ENCODE data around the gene ZRANB1. TPM values are rescaled to one million over a fixed set of nuclear protein-coding genes. Genes with fewer than 3 reads are reported as not detected.

ZRANB1 gene
- total and polyA plus RNA-seq, 2 experiments from 2014 or later: 4.2 to 26.7 TPM

GRCh38 chr10:125026036-125026931, 84.4 kb downstream of the ZRANB1 start (continued):
- TF ChIP-seq REST (IDR thresholded peaks at IDR 0.05; ENCODE audit: unreplicated experiment) (no peak), EZH2phosphoT487 (IDR thresholded peaks at IDR 0.05; ENCODE audit: unreplicated experiment) (no peak), EZH2 (IDR thresholded peaks at IDR 0.05; ENCODE audit: low read depth, unreplicated experiment) (no peak)

DNA sequence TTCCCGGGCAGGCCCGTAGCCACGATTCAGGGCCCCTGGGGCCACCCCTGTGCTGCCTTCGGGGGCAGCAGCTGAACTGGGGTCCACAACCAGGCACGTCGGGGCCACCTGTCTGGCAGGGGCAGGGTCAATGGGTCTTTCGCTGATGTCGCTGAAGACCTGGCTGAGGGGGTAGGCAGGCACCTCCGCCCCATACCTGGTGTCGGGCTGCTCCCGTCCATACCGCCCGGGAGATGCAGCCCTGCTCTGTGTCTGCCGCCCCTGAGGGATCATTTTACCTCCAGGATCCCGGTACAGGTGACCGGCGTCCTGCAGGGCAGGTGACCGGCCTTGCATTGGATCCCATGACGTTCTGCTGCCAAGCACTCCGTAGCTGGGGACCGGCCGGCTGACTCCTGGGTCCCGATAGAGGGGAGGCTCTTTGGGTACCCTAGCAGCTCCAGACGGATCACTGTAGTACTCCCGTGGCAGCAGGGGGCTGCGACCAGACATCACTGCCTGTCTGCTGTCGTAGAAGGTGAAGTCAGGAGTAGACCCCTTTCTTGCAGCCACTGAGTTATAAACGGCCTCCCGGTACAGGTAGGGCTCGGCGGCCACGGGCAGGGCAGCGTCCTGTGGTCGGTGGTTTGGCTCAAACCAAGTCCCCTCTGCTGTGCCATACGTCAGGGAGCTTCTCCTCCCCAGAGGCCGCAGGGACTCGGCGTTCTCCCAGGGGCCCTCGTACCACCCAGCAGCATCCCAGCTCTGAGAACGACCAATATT, 85.2 kb downstream of the ZRANB1 start:
- H3K27ac Mint-ChIP-seq: no peak overlapping the region
- H3K4me1 Mint-ChIP-seq: peaks cover 65% of the 10 kb centered on the region
- peaks cover 71% of the 10 kb centered on the region for H3K36me3 Mint-ChIP-seq (ENCODE audit: low read depth)
- no peaks in the 10 kb centered on the region; the same call in none of the 2 replicates for H3K36me3 ChIP-seq (ENCODE audit: insufficient read depth)
- H3F3A ChIP-seq (replicated peaks; ENCODE audit: low read depth): no peaks in the 10 kb centered on the region
- peaks cover 49% of the 10 kb centered on the region for H3K4me1 ChIP-seq (ENCODE audit: insufficient read depth)
- peaks cover 17% of the 10 kb centered on the region for H3K27me3 Mint-ChIP-seq (ENCODE audit: insufficient read depth, low read depth, poor library complexity)
- no peak overlapping the region for H3K4me3 ChIP-seq
- DNase-seq (ENCODE audit: low spot score): no peak
- H3K4me2 ChIP-seq: no peak overlapping the region
- peaks cover 100% of the 10 kb centered on the region for H3K79me2 ChIP-seq (replicated peaks; ENCODE audit: insufficient read depth)
- no peaks in the 10 kb centered on the region for H3K9me2 ChIP-seq (ENCODE audit: insufficient read depth)
- H3K27ac ChIP-seq (ENCODE audit: low read depth): peak overlapping the region; percentile 83; the same call in 1 of the 2 replicates
- no peak for ATAC-seq
- peaks cover 64% of the 10 kb centered on the region for H4K20me1 ChIP-seq (replicated peaks; ENCODE audit: insufficient read depth)
- no peaks in the 10 kb centered on the region for H3K9me3 Mint-ChIP-seq
- H2AFZ ChIP-seq: no peak overlapping the region
- H3K4me3 Mint-ChIP-seq: no peak overlapping the region
- no peaks in the 10 kb centered on the region for H3K27me3 ChIP-seq (ENCODE audit: insufficient read depth)
- TF ChIP-seq CREB1 (CRISPR knock-in tag; IDR thresholded peaks at IDR 0.05; ENCODE audit: low read depth) (no peak), NANOG (IDR thresholded peaks at IDR 0.05; ENCODE audit: borderline replicate concordance) (no peak), ZNF331 (CRISPR knock-in tag; IDR thresholded peaks at IDR 0.05; ENCODE audit: low read depth) (no peak), ZNF114 (CRISPR knock-in tag; IDR thresholded peaks at IDR 0.05) (no peak), ZNF462 (CRISPR knock-in tag; IDR thresholded peaks at IDR 0.05) (no peak)
- TF ChIP-seq, protein P1, sequence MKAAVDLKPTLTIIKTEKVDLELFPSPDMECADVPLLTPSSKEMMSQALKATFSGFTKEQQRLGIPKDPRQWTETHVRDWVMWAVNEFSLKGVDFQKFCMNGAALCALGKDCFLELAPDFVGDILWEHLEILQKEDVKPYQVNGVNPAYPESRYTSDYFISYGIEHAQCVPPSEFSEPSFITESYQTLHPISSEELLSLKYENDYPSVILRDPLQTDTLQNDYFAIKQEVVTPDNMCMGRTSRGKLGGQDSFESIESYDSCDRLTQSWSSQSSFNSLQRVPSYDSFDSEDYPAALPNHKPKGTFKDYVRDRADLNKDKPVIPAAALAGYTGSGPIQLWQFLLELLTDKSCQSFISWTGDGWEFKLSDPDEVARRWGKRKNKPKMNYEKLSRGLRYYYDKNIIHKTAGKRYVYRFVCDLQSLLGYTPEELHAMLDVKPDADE (IDR thresholded peaks at IDR 0.05): no peak
